Measurements from ENCODE around the gene DTNBP1. TPM values are rescaled to one million over a fixed set of nuclear protein-coding genes. Genes with fewer than 3 reads are reported as not detected.

Gene DTNBP1
- 3.6 and 3.7 TPM in 2 replicates for total RNA-seq

GRCh38 chr6:15662326-15663129 lies at the start of gene DTNBP1:
TSS of gene DTNBP1 (minus strand) at chr6:15663028. CDS start at chr6:15662869, 159 bp downstream.

Measured in hair follicular keratinocyte (primary cell).